Stimulated activated naive CD4-positive, alpha-beta T cell treated with Interleukin-2 at 50 U/mL for 16 hours (primary cell): ENCODE results near the gene TTYH1.
A peak's percentile ranks its signal among the peaks of the same experiment; 100 is the strongest.
"Not testable (repeated sequence)": the region's sequence is repeated elsewhere in the genome, so short reads cannot be mapped to it uniquely, and the experiment has no call there.

Source experiments
- DNase-seq: peaks from one replicate; lab custom pipeline; 2025; lab: John Stamatoyannopoulos, UW

The TTYH1 gene

GRCh38 chr19:54444737-54445136 lies 29.5 kb downstream of the TTYH1 start:
- DNase-seq, result no peak

DNA sequence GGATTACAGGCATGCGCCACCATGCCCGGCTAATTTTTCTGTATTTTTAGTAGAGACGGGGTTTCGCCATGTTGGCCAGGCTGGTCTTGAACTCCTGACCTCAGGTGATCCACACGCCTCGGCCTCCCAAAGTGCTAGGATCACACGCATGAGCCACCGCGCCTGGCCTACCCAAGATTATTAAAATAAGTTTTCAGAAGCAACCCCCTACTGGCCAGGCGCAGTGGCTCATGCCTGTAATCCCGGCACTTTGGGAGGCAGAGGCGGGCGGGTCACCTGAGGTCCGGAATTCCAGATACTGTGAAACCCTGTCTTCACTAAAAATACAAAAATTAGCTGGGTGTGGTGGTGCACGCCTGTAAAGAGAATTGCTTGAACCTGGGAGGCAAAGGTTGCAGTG lies 31.1 kb downstream of the TTYH1 start:
- DNase-seq, result not testable (repeated sequence)

GRCh38 chr19:54448040-54448773 lies 32.9 kb downstream of the TTYH1 start:
- peak; percentile 54 for DNase-seq

DNA sequence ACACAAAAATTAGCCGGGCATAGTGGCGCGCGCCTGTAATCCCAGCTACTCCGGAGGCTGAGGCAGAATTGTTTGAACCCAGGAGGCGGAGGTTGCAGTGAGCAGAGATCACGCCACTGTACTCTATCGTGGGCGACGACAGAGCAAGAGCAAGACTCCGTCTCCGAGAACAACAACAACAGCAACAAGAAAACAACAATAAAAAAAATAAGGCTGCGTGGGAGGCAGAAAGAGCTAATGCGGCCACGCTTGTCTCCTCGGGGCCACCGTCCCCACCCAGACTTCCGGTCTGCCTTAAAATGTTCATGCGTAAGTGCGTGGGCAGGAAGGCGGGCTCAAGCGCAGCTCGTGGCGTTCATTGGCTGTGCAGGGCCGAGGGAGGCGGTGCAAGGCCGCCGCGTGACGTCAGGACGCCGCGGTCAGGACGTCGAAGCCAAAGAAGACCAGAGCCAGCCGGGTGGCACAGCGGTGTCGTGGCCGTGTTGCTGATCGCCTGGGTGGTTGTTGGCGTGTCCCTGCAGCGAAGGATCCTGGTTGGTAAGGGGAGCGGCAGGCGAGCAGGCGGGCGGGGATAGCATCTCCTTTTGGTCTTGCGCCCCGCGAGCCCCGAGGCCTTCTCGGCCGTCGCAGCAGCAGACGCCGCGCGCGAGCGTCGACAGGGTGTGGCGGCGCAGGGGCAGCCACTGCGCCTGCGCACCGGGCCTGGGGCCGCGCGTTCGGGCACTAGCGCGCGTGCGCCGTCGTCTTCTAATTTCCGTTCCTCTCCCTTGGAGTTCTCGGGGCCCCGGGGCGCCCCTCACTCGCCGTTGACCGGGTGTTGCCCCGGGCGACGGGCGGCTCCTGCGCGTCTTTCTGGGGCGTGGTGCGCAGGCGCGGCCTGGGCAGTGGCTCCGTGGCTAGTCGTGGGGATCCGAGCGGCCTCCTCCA lies 33.8 kb downstream of the TTYH1 start, which contains the start of gene LENG8:
TSS of gene LENG8 (plus strand) at position 426 of the 927 bp plus-strand sequence. CDS start 2,146 bp downstream, outside the sequence.
- DNase-seq, result peak; percentile 95

- no peak for DNase-seq
Observed at GRCh38 chr19:54449701-54450069, 34.4 kb downstream of the TTYH1 start.

- no peak for DNase-seq
Observed at GRCh38 chr19:54451331-54451871, 36.1 kb downstream of the TTYH1 start.

DNA sequence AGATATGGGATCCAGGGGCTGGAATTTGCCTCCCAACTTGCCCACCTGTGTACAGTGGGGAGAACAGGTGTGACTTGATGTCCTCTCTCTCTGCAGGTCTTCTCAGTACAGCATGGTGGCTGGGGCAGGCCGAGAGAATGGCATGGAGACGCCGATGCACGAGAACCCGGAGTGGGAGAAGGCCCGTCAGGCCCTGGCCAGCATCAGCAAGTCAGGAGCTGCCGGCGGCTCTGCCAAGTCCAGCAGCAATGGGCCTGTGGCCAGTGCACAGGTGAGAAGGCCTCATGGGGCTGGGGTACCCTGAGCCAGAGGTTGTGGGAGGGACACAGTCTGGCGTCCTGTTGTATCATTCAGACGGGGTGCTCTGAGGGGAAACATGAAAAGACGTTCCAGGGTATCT lies 36.7 kb downstream of the TTYH1 start:
- no peak for DNase-seq

GRCh38 chr19:54452626-54453025 lies 37.4 kb downstream of the TTYH1 start:
- DNase-seq, result no peak

DNA sequence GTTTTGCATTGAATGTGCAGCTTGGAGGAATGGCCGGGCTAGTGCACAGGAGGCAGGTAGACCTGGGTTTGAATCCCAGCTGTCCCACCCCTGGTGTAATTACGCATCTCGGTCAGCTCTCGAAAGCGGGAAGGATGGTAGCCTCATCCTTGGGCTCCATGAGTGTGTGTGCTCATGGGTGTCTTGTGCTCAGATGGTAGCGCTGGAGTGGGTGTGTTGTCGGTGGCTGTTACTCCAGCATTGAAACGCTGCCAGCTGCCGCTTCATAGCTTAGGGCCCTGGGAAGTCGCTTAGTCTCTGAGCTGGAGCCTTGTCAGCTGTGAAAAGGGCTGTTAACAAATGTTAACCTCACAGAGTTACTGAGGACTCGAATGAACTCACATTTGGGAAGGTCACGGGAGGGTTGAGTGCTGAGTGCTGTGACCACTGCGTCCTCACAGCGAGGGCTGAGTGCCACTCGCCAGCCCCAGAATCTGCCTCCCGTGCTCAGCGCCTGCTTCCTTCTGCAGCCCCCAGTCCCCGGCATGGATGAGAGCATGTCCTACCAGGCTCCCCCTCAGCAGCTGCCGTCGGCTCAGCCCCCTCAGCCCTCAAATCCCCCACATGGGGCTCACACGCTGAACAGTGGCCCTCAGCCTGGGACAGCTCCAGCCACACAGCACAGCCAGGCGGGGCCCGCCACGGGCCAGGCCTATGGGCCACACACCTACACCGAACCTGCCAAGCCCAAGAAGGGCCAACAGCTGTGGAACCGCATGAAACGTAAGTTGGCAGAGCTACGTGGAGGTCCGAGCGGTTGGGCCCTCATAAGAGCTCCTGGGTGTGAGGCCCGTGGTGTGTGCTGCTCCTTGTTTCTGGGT lies 38.9 kb downstream of the TTYH1 start:
- DNase-seq, result no peak

- no peak for DNase-seq
Observed at GRCh38 chr19:54454781-54455675, 39.8 kb downstream of the TTYH1 start.

- DNase-seq, result no peak
Observed at GRCh38 chr19:54455786-54456422, 40.6 kb downstream of the TTYH1 start.

DNA sequence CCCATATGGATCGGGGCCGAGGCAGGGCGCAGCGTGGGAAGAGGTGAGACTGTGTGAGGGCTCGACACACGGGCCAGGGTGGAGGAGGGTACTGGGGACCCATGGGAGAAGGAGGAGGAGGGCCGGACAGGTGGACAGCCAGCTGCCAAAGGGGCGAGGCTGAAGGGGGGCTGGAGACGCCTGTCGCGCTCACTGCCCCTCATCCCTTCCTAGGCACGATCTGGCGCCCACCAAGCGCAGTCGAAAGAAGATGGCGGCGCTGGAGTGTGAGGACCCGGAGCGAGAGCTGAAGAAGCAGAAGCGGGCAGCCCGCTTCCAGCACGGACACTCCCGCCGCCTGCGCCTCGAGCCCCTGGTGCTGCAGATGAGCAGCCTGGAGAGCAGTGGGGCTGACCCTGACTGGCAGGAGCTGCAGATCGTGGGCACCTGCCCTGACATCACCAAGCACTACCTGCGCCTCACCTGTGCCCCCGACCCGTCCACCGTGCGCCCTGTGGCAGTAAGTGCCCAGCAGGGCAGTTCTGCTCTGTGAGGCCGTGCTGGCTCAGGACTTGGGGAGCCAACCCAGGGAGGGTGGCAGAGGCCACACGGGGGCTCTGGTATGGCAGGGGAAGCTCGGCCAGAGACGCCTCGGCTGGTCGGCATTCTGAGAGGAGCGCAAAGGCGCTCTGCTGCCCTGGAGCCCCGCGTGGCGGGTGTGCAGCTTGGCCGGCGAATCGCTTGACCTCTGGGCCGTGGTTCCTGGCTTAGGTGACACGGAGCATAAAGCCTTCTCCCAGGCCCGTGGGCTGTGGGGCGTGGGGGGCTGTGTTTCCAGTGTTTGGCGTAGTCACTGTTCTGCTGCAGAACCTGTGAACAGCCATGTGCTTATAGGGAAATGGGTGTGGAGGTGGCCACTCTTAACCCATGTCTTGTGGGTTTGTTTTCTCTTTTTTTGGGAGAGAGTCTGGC lies 41.4 kb downstream of the TTYH1 start:
- no peak for DNase-seq

DNA sequence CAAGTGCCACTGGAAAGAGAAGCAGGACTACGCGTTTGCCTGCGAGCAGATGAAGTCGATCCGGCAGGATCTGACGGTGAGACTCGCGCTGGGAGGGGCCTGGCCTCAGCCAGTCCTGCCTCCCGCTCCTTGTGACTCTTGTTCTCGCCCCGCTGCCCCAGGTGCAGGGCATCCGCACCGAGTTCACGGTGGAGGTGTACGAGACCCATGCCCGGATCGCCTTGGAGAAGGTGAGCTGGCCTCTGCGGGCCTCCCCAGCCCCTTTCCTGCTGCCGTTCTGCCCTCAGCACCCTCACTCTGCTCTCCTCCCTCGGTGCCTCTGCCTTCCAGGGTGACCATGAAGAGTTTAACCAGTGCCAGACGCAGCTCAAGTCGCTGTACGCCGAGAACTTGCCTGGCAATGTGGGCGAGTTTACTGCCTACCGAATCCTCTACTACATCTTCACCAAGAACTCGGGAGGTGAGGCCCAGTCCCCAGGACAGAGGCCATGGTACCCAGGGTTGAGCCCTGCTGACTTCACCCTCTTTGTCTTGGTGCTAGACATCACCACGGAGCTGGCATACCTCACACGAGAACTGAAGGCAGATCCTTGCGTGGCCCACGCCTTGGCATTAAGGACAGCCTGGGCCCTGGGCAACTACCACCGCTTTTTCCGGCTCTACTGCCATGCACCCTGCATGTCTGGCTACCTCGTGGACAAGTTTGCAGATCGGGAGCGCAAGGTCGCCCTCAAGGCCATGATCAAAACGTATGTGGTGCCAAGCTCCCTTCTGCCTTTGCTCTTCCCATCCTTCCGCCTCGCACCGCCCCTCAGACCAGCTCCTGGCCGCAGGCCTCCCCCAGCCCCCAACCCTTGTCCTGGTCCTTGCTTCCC lies 42.7 kb downstream of the TTYH1 start:
- DNase-seq, result no peak

DNA sequence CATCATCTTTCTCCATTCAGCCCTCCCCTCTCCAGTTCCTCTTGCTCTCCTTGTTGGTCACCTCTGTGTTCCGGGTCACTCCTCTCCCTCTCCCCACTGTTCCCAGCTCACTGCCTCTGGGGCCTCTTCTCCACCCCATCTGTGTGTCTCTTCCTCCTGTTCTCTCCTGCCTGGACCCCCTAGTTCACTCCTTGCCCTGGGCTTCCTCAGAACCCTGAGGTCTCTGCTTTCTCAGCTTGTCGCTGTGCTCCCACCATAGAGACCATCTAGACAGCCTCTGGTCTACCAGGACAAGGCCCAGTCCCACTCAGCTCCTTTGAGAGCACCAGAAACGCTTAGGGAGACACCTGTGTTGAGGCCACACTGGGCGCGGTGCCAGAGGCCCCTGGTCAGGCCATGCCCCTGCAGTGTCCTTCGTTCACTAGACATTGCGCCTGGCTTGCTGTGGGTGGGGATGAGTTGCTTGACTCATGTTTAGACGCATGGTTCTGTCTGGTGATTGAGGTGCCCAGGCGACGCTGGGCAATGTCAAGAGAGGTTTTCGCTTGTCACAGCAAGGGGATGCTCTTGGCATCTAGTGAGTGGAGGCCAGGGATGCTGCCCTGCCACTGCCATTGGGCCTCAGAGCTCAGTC lies 43.5 kb downstream of the TTYH1 start:
- DNase-seq, result no peak

DNA sequence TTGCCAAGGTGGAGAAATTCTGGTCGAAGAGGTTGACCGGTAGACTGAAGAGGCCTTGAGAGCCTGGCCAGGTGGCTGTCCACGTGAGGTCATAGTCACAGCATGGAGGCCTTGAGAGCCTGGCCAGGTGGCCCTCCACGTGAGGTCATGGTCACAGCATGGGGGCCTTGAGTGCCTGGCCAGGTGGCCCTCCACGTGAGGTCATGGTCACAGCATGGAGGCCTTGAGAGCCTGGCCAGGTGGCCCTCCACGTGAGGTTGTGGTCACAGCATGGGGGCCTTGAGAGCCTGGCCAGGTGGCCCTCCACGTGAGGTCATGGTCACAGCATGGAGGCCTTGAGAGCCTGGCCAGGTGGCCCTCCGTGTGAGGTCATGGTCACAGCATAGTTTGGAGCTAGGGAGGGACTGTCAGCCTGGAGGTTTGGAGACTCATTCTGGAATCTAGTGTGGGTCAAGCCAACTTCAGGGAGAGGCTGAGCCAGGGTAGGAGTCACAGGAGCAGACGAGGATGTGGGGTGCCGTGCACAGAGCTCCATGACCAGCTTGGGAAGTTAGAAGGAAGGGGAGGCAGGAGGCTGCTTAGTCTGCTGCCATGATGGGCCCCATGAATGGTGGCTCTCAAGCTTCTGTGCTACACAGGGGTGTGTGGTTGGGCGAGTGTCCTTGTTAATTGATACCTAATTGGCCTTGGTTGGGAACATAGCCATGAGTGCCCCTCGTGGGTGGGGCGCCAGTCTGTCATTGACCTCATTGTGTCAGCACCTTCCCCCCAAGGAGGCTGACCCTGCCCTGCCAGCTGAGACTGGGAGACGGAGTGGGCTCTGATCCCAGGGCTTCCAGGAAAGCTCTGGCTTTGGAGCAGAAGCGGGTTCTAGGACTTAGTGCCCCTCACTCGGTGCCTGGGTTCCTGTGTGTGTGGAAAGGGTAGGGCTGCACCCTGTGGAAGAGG lies 44.3 kb downstream of the TTYH1 start:
- no peak for DNase-seq

DNA sequence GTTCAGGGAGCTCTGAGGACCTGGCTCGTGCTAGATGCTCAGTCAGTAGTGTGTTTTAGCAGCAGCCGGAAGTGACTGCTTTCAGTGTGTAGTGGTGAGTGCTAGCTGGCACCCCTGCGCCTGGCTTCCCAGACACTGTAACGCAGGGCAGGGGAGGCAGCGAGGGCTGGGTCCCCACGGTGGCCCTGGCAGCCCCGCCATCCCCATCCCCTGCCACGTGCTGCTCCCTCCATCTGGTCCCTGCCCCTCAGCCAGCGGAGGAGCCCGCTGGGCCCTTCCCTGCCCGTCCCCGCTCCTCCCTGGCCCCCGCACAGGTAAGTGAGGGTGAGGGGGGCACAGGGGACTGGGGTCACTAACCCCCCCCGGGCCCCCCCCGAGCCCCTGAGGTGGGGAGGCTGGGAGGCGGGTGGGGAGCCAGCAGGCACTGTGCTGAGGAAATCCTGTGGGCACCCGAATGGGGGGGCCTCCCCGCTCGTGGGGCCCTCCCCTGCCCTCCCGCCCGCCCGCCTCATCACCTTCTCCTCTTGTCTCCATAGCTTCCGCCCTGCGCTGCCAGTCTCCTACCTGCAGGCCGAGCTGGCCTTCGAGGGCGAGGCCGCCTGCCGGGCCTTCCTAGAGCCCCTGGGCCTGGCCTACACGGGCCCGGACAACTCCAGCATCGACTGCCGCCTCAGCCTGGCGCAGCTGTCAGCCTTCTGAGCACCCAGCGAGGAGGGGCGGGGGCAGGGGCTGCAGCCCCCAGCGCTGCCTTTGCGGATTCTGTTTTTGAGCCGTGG lies 45.2 kb downstream of the TTYH1 start:
- DNase-seq, result no peak
